HL-60 (cell line): Measurements from ENCODE around the gene ZAP70.
"Not testable (repeated sequence)": the region's sequence is repeated elsewhere in the genome, so short reads cannot be mapped to it uniquely, and the experiment has no call there.

Experiments used
- DNase-seq, 2 experiments: peaks; one replicate each; pipeline ENCODE4 v3.0.0-alpha.2; 2010 to 2020; ENCODE audit warnings: low read depth in 1 of 2, low spot score in 1 of 2
- H3K27ac ChIP-seq: fragments of 250-450 bp; sonication (Bioruptor Pico); replicated peaks from 2 replicates; pipeline ENCODE4 v1.5.1; 2020; ENCODE audit warnings: mild to moderate bottlenecking, moderate library complexity
- H3K27me3 ChIP-seq: fragments of 250-450 bp; sonication (Bioruptor Pico); 2 replicates; pipeline ENCODE4 v1.5.1; 2021; ENCODE audit warnings: mild to moderate bottlenecking, moderate library complexity; ENCODE audit not compliant: insufficient read depth, poor library complexity, severe bottlenecking
- H3K4me3 ChIP-seq: replicated peaks from 2 replicates; pipeline ENCODE4 v1.5.1; 2011; ENCODE audit warnings: mild to moderate bottlenecking, control low read depth, low read length; ENCODE audit not compliant: insufficient read depth
- CTCF ChIP-seq: IDR thresholded peaks from one replicate; pipeline ENCODE4 v1.5.1; 2011; ENCODE audit warnings: low read length, control low read depth, inconsistent platforms; ENCODE audit not compliant: insufficient read depth
- GABPA ChIP-seq: IDR thresholded peaks from 2 replicates; pipeline ENCODE4 v1.6.1; 2012; ENCODE audit warnings: low read depth
- POLR2AphosphoS5 ChIP-seq: IDR thresholded peaks from 2 replicates; pipeline ENCODE4 v1.6.1; 2012; ENCODE audit warnings: low read depth
- REST ChIP-seq: IDR thresholded peaks from 2 replicates; pipeline ENCODE4 v1.6.1; 2012; ENCODE audit warnings: low read depth; ENCODE audit not compliant: insufficient replicate concordance
- SPI1 ChIP-seq: IDR thresholded peaks from 2 replicates; pipeline ENCODE4 v1.6.1; 2012; ENCODE audit warnings: low read depth, mild to moderate bottlenecking, borderline replicate concordance

ZAP70 gene

GRCh38 chr2:97671526-97671925 lies 41.9 kb upstream of the ZAP70 start:
- H3K27me3 ChIP-seq = no peaks in the 10 kb centered on the region
- TF ChIP-seq POLR2AphosphoS5 (no peak), CTCF (no peak)
- DNase-seq = no peak
- no peak overlapping the region for H3K4me3 ChIP-seq
- H3K27ac ChIP-seq = no peak overlapping the region

GRCh38 chr2:97672606-97673140 lies 40.7 kb upstream of the ZAP70 start:
- H3K27ac ChIP-seq, DNase-seq, H3K27me3 ChIP-seq, H3K4me3 ChIP-seq: not testable (repeated sequence)

GRCh38 chr2:97673182-97673914 lies 40.0 kb upstream of the ZAP70 start:
- Histone ChIP-seq H3K27ac (no peak overlapping the region), H3K27me3 (no peaks in the 10 kb centered on the region), H3K4me3 (no peak overlapping the region)
- TF ChIP-seq POLR2AphosphoS5 = no peak
- no peak for DNase-seq

- no peak for TF ChIP-seq CTCF
- TF ChIP-seq GABPA = no peak
- TF ChIP-seq SPI1 = no peak
- no peak for TF ChIP-seq REST
- no peak for TF ChIP-seq POLR2AphosphoS5
- Histone ChIP-seq H3K27me3 (no peaks in the 10 kb centered on the region), H3K27ac (no peak overlapping the region), H3K4me3 (no peak overlapping the region)
- no peak for DNase-seq
These were observed 39.5 kb upstream of the ZAP70 start for GRCh38 chr2:97673915-97674283.

- TF ChIP-seq REST = no peak
- TF ChIP-seq GABPA = no peak
- no peak for TF ChIP-seq CTCF
- TF ChIP-seq POLR2AphosphoS5 = no peak
- no peak for TF ChIP-seq SPI1
- H3K4me3 ChIP-seq = no peak overlapping the region
- H3K27ac ChIP-seq = no peak overlapping the region
- no peaks in the 10 kb centered on the region for H3K27me3 ChIP-seq
- DNase-seq = no peak
These were observed 37.8 kb upstream of the ZAP70 start for GRCh38 chr2:97675430-97676113.
